ENCODE measurements around the gene KRTAP1-1.
"Not testable (repeated sequence)": the region's sequence is repeated elsewhere in the genome, so short reads cannot be mapped to it uniquely, and the experiment has no call there.

Gene KRTAP1-1

GRCh38 chr17:41054025-41054424, 12.8 kb upstream of the KRTAP1-1 start:
- Histone ChIP-seq H3K9me3 (ENCODE audit: low read length) (no peaks in the 10 kb centered on the region), H3K4me3 (ENCODE audit: low read depth in 1 of 2, low read length in 2 of 2) (no peak overlapping the region), H3K36me3 (ENCODE audit: insufficient read depth, low read length) (no peaks in the 10 kb centered on the region), H3K27me3 (ENCODE audit: control insufficient read depth in 1 of 2, insufficient read depth in 2 of 2, low read length in 2 of 2) (no peaks in the 10 kb centered on the region), H3K9ac (ENCODE audit: low read length) (no peak overlapping the region), H3K4me1 (ENCODE audit: insufficient read depth, low read length) (no peaks in the 10 kb centered on the region), H3K27ac (ENCODE audit: low read depth, low read length) (no peak overlapping the region)

- H3K9me3 ChIP-seq (ENCODE audit: low read length): no peaks in the 10 kb centered on the region
- no peak overlapping the region for H3K27ac ChIP-seq (ENCODE audit: low read depth, low read length)
Observed at GRCh38 chr17:41052566-41052965, 11.3 kb upstream of the KRTAP1-1 start.

GRCh38 chr17:41049110-41049509, 7.9 kb upstream of the KRTAP1-1 start:
- Histone ChIP-seq H3K4me3 (ENCODE audit: low read depth in 1 of 2, low read length in 2 of 2) (no peak overlapping the region), H3K36me3 (ENCODE audit: insufficient read depth, low read length) (no peaks in the 10 kb centered on the region), H3K9ac (ENCODE audit: low read length) (no peak overlapping the region), H3K27ac (ENCODE audit: low read depth, low read length) (no peak overlapping the region), H3K4me1 (ENCODE audit: insufficient read depth, low read length) (no peaks in the 10 kb centered on the region), H3K27me3 (ENCODE audit: control insufficient read depth in 1 of 2, insufficient read depth in 2 of 2, low read length in 2 of 2) (no peaks in the 10 kb centered on the region), H3K9me3 (ENCODE audit: low read length) (no peaks in the 10 kb centered on the region)

More at GRCh38 chr17:41052566-41052965, 11.3 kb upstream of the KRTAP1-1 start:
- no peaks in the 10 kb centered on the region for H3K4me1 ChIP-seq (ENCODE audit: insufficient read depth, low read length)
- H3K9ac ChIP-seq (ENCODE audit: low read length): no peak overlapping the region
- no peaks in the 10 kb centered on the region for H3K36me3 ChIP-seq (ENCODE audit: insufficient read depth, low read length)
- H3K4me3 ChIP-seq (ENCODE audit: low read depth in 1 of 2, low read length in 2 of 2): no peak overlapping the region
- no peaks in the 10 kb centered on the region for H3K27me3 ChIP-seq (ENCODE audit: control insufficient read depth in 1 of 2, insufficient read depth in 2 of 2, low read length in 2 of 2)

- H3K27me3 ChIP-seq (ENCODE audit: control insufficient read depth in 1 of 2, insufficient read depth in 2 of 2, low read length in 2 of 2): no peaks in the 10 kb centered on the region
- H3K9ac ChIP-seq (ENCODE audit: low read length): no peak overlapping the region
- no peaks in the 10 kb centered on the region for H3K4me1 ChIP-seq (ENCODE audit: insufficient read depth, low read length)
- H3K4me3 ChIP-seq (ENCODE audit: low read depth in 1 of 2, low read length in 2 of 2): no peak overlapping the region
- no peaks in the 10 kb centered on the region for H3K36me3 ChIP-seq (ENCODE audit: insufficient read depth, low read length)
- H3K9me3 ChIP-seq (ENCODE audit: low read length): no peaks in the 10 kb centered on the region
- H3K27ac ChIP-seq (ENCODE audit: low read depth, low read length): no peak overlapping the region
Observed at GRCh38 chr17:41048441-41048840, 7.2 kb upstream of the KRTAP1-1 start.

- not testable (repeated sequence) for H3K4me3 ChIP-seq (ENCODE audit: low read depth in 1 of 2, low read length in 2 of 2)
Observed at GRCh38 chr17:41046735-41047465, 5.7 kb upstream of the KRTAP1-1 start, which contains the start of gene KRTAP2-1. Gene KRTAP2-1 (minus strand): TSS chr17:41047316. CDS start chr17:41047267, 49 bp downstream.

GRCh38 chr17:41042953-41043352, 1.7 kb upstream of the KRTAP1-1 start:
- Histone ChIP-seq H3K36me3 (ENCODE audit: insufficient read depth, low read length) (no peaks in the 10 kb centered on the region), H3K4me1 (ENCODE audit: insufficient read depth, low read length) (no peaks in the 10 kb centered on the region), H3K4me3 (ENCODE audit: low read depth in 1 of 2, low read length in 2 of 2) (no peak overlapping the region), H3K9ac (ENCODE audit: low read length) (no peak overlapping the region), H3K27ac (ENCODE audit: low read depth, low read length) (no peak overlapping the region), H3K9me3 (ENCODE audit: low read length) (no peaks in the 10 kb centered on the region), H3K27me3 (ENCODE audit: control insufficient read depth in 1 of 2, insufficient read depth in 2 of 2, low read length in 2 of 2) (no peaks in the 10 kb centered on the region)

More at GRCh38 chr17:41046735-41047465, 5.7 kb upstream of the KRTAP1-1 start, which contains the start of gene KRTAP2-1:
- not testable (repeated sequence) for H3K9ac ChIP-seq (ENCODE audit: low read length); H3K4me1 ChIP-seq (ENCODE audit: insufficient read depth, low read length); H3K27ac ChIP-seq (ENCODE audit: low read depth, low read length); H3K36me3 ChIP-seq (ENCODE audit: insufficient read depth, low read length); H3K9me3 ChIP-seq (ENCODE audit: low read length); H3K27me3 ChIP-seq (ENCODE audit: control insufficient read depth in 1 of 2, insufficient read depth in 2 of 2, low read length in 2 of 2)

GRCh38 chr17:41037853-41038350, 3.3 kb downstream of the KRTAP1-1 start:
- H3K4me3 ChIP-seq (ENCODE audit: low read depth in 1 of 2, low read length in 2 of 2): no peak overlapping the region
- H3K9ac ChIP-seq (ENCODE audit: low read length): no peak overlapping the region
- no peak overlapping the region for H3K27ac ChIP-seq (ENCODE audit: low read depth, low read length)
- H3K4me1 ChIP-seq (ENCODE audit: insufficient read depth, low read length): no peaks in the 10 kb centered on the region
- H3K9me3 ChIP-seq (ENCODE audit: low read length): no peaks in the 10 kb centered on the region
- H3K27me3 ChIP-seq (ENCODE audit: control insufficient read depth in 1 of 2, insufficient read depth in 2 of 2, low read length in 2 of 2): no peaks in the 10 kb centered on the region
- no peaks in the 10 kb centered on the region for H3K36me3 ChIP-seq (ENCODE audit: insufficient read depth, low read length)

- not testable (repeated sequence) for H3K9ac ChIP-seq (ENCODE audit: low read length); H3K27me3 ChIP-seq (ENCODE audit: control insufficient read depth in 1 of 2, insufficient read depth in 2 of 2, low read length in 2 of 2)
Observed at GRCh38 chr17:41034346-41034935, 6.8 kb downstream of the KRTAP1-1 start, which contains the start of gene KRTAP1-3. Gene KRTAP1-3 (minus strand): TSS chr17:41034874. CDS start chr17:41034821, 53 bp downstream.

GRCh38 chr17:41029633-41030245, 11.5 kb downstream of the KRTAP1-1 start, which contains the start of gene KRTAP1-4:
Gene KRTAP1-4 (minus strand): TSS chr17:41030195. CDS start chr17:41030078, 117 bp downstream.
- no peak within 1 kb of the TSS for H3K27ac ChIP-seq (ENCODE audit: low read depth, low read length)
- no peaks in the 10 kb centered on the region for H3K4me1 ChIP-seq (ENCODE audit: insufficient read depth, low read length)
- H3K36me3 ChIP-seq (ENCODE audit: insufficient read depth, low read length): no peaks in the 10 kb centered on the region
- no peak within 1 kb of the TSS for H3K4me3 ChIP-seq (ENCODE audit: low read depth in 1 of 2, low read length in 2 of 2)
- H3K9ac ChIP-seq (ENCODE audit: low read length): no peak within 1 kb of the TSS
- H3K9me3 ChIP-seq (ENCODE audit: low read length): no peaks in the 10 kb centered on the region
- H3K27me3 ChIP-seq (ENCODE audit: control insufficient read depth in 1 of 2, insufficient read depth in 2 of 2, low read length in 2 of 2): peaks cover 0 to 4% of the 10 kb centered on the region in 2 donors

More at GRCh38 chr17:41034346-41034935, 6.8 kb downstream of the KRTAP1-1 start, which contains the start of gene KRTAP1-3:
- H3K4me3 ChIP-seq (ENCODE audit: low read depth in 1 of 2, low read length in 2 of 2); H3K27ac ChIP-seq (ENCODE audit: low read depth, low read length); H3K36me3 ChIP-seq (ENCODE audit: insufficient read depth, low read length); H3K9me3 ChIP-seq (ENCODE audit: low read length); H3K4me1 ChIP-seq (ENCODE audit: insufficient read depth, low read length): not testable (repeated sequence)

- Histone ChIP-seq H3K4me3 (ENCODE audit: low read depth in 1 of 2, low read length in 2 of 2) (no peak within 1 kb of the TSS), H3K27ac (ENCODE audit: low read depth, low read length) (no peak within 1 kb of the TSS), H3K9me3 (ENCODE audit: low read length) (no peaks in the 10 kb centered on the region), H3K36me3 (ENCODE audit: insufficient read depth, low read length) (no peaks in the 10 kb centered on the region), H3K4me1 (ENCODE audit: insufficient read depth, low read length) (no peaks in the 10 kb centered on the region), H3K9ac (ENCODE audit: low read length) (no peak within 1 kb of the TSS), H3K27me3 (ENCODE audit: control insufficient read depth in 1 of 2, insufficient read depth in 2 of 2, low read length in 2 of 2) (peaks cover 0 to 4% of the 10 kb centered on the region in 2 donors)
Observed at GRCh38 chr17:41026715-41027471, 14.4 kb downstream of the KRTAP1-1 start, which contains the start of gene KRTAP1-5. Gene KRTAP1-5 (minus strand): TSS chr17:41027208. CDS start chr17:41027155, 53 bp downstream.
